K562 (cell line): Measurements from ENCODE around the gene SLC2A6. TPM values are rescaled to one million over a fixed set of nuclear protein-coding genes. Genes with fewer than 3 reads are reported as not detected.
A peak's percentile ranks its signal among the peaks of the same experiment; 100 is the strongest.

Experiments used
- ATAC-seq: fragments of 200-7000 bp; cut with Tn5 transposase; 3 replicates; pipeline ENCODE4 v1.9.1; 2020; ENCODE audit warnings: moderate library complexity
- BruUV-seq: library from RNA; stranded (reverse); fragments of 400-500 nt; replicated peaks from 2 replicates; lab custom pipeline; 2021; lab: Mats Ljungman, UMichigan
- CTCF ChIA-PET: fragments of 300-600 bp; formaldehyde crosslinking; extraction: SDS; loops from one replicate; lab custom pipeline; 2021; ENCODE audit warnings: low intra/inter-chr PET ratio; lab: Yijun Ruan, JAX
- POLR2A ChIA-PET: fragments of 300-600, 350-650 bp; sonication (Branson Sonifier 250); formaldehyde crosslinking; extraction: SDS; loops from one replicate; lab custom pipeline; 2021; ENCODE audit warnings: antibody characterized with exemption, inconsistent platforms; lab: Yijun Ruan, JAX
- DNase-seq, 4 experiments: peaks; one replicate each; pipeline versions ENCODE4 v3.0.0 to v3.0.0-alpha.2; 2011 to 2018; ENCODE audit warnings: low spot score in 3 of 4, mixed read lengths in 3 of 4; ENCODE audit errors: extremely low read depth in 1 of 4
- FAIRE-seq: peaks from 2 replicates; lab custom pipeline; 2011; peaks lifted over from hg19 to GRCh38; lab: Jason Lieb, UNC
- H2AFZ ChIP-seq: 2 replicates; pipeline ENCODE4 v1.6.0; 2011; ENCODE audit warnings: low read depth, low read length, control low read depth, inconsistent platforms
- H3K27ac ChIP-seq: fragments of 200-600 bp; 3 replicates; pipeline ENCODE4 v1.8.0; 2011; ENCODE audit warnings: low read depth, mild to moderate bottlenecking, control low read depth, inconsistent platforms, low read length, moderate library complexity, mixed read lengths; ENCODE audit errors: extremely low read depth
- H3K27me3 ChIP-seq, 2 experiments: fragments of 300-600 bp in 1 of 2; 2 replicates in 1 of 2; 3 replicates in 1 of 2; pipeline versions ENCODE4 v1.6.0 to v1.8.0; 2011; ENCODE audit warnings: inconsistent platforms in 2 of 2, low read length in 2 of 2, mild to moderate bottlenecking in 1 of 2, mixed read lengths in 1 of 2, moderate library complexity in 1 of 2; ENCODE audit not compliant: control insufficient read depth in 2 of 2, insufficient read depth in 2 of 2
- H3K36me3 ChIP-seq: fragments of 300-600 bp; 3 replicates; pipeline ENCODE4 v1.8.0; 2011; ENCODE audit warnings: mild to moderate bottlenecking, low read length, inconsistent platforms; ENCODE audit not compliant: control insufficient read depth, insufficient read depth
- H3K4me1 ChIP-seq, 2 experiments: fragments of 200-600 bp in 1 of 2; replicated peaks in 1 of 2; 2 replicates in 1 of 2; 3 replicates in 1 of 2; pipeline versions ENCODE4 v1.5.1 to v1.8.0; 2011; ENCODE audit warnings: inconsistent platforms in 2 of 2, low read length in 2 of 2, mild to moderate bottlenecking in 1 of 2, mixed read lengths in 1 of 2, moderate library complexity in 1 of 2; ENCODE audit not compliant: control insufficient read depth in 2 of 2, insufficient read depth in 2 of 2
- H3K4me2 ChIP-seq: 2 replicates; pipeline ENCODE4 v1.6.1; 2011; ENCODE audit warnings: low read length, control low read depth, inconsistent platforms, mixed read lengths; ENCODE audit not compliant: insufficient read depth
- H3K4me3 ChIP-seq: fragments of 200-600 bp; sonication (generic), shearing (Covaris generic); 2 replicates; pipeline ENCODE4 v1.5.1; 2016; ENCODE audit warnings: control low read depth, inconsistent platforms
- H3K79me2 ChIP-seq: fragments of 200-600 bp; 3 replicates; pipeline ENCODE4 v1.8.0; 2011; ENCODE audit warnings: low read length, inconsistent platforms; ENCODE audit not compliant: control insufficient read depth, insufficient read depth
- H3K9ac ChIP-seq, 2 experiments: 2 replicates each; pipeline versions ENCODE4 v1.6.0 to v1.6.1; 2011; ENCODE audit warnings: low read depth in 2 of 2, low read length in 2 of 2, control low read depth in 1 of 2, inconsistent platforms in 1 of 2, mild to moderate bottlenecking in 1 of 2, mixed read lengths in 1 of 2; ENCODE audit not compliant: insufficient read depth in 1 of 2
- H3K9me1 ChIP-seq: one replicate; pipeline ENCODE4 v1.6.0; 2011; ENCODE audit warnings: inconsistent platforms, mild to moderate bottlenecking, low read length, moderate library complexity; ENCODE audit not compliant: control insufficient read depth, insufficient read depth
- H3K9me3 ChIP-seq: replicated peaks from 2 replicates; pipeline ENCODE4 v1.5.1; 2011; ENCODE audit warnings: low read depth, low read length, inconsistent platforms; ENCODE audit not compliant: control insufficient read depth, insufficient read depth
- H4K20me1 ChIP-seq: replicated peaks from 2 replicates; pipeline ENCODE4 v1.6.1; 2011; ENCODE audit warnings: low read length, inconsistent platforms, mixed read lengths; ENCODE audit not compliant: control insufficient read depth, insufficient read depth
- BACH1 ChIP-seq: fragments of 200-800 bp; sonication (Bioruptor generic); IDR thresholded peaks from 2 replicates; pipeline ENCODE4 v1.6.1; 2016; ENCODE audit warnings: missing genetic modification characterization, missing compliant biosample characterization
- CBFA2T2 ChIP-seq: fragments of 450-650 bp; conservative IDR thresholded peaks from 2 replicates; pipeline ENCODE4 v1.6.1; 2017; ENCODE audit warnings: mild to moderate bottlenecking
- CTBP1 ChIP-seq: fragments of 450-650 bp; IDR thresholded peaks from 2 replicates; pipeline ENCODE4 v1.6.1; 2016; ENCODE audit warnings: borderline replicate concordance
- HCFC1 ChIP-seq: IDR thresholded peaks from 2 replicates; pipeline ENCODE4 v1.6.1; 2012; ENCODE audit warnings: low read depth, low read length, improper control_type of control experiment
- HINFP ChIP-seq: fragments of 450-650 bp; conservative IDR thresholded peaks from 2 replicates; pipeline ENCODE4 v1.6.1; 2016; ENCODE audit warnings: missing genetic modification characterization, low read depth, mild to moderate bottlenecking, control low read depth, missing compliant biosample characterization
- HNRNPL ChIP-seq: fragments of 200-400 bp; formaldehyde crosslinking; IDR thresholded peaks from 2 replicates; pipeline ENCODE4 v1.6.1; 2017; ENCODE audit warnings: low read depth, mild to moderate bottlenecking, low read length
- RAD51 ChIP-seq: fragments of 450-650 bp; IDR thresholded peaks from 2 replicates; pipeline ENCODE4 v1.7.1; 2016; ENCODE audit warnings: low read depth, mild to moderate bottlenecking, borderline replicate concordance
- TFE3 ChIP-seq: fragments of 450-650 bp; formaldehyde crosslinking; IDR thresholded peaks from 2 replicates; pipeline ENCODE4 v1.4.0; 2020; ENCODE audit warnings: mild to moderate bottlenecking, mixed read lengths
- TOE1 ChIP-seq, 2 experiments: fragments of 450-650 bp in 1 of 2; sonication (generic) in 1 of 2; formaldehyde crosslinking in 1 of 2; IDR thresholded peaks; 2 replicates each; pipeline versions ENCODE4 v1.7.1 to v1.8.0; 2016 to 2022; ENCODE audit warnings: borderline replicate concordance in 2 of 2, mild to moderate bottlenecking in 2 of 2, antibody characterized with exemption in 1 of 2, inconsistent platforms in 1 of 2, low read depth in 1 of 2, missing genetic modification reagents in 1 of 2, moderate library complexity in 1 of 2
- ZKSCAN8 ChIP-seq: fragments of 200-800 bp; sonication (Bioruptor generic); IDR thresholded peaks from 2 replicates; pipeline ENCODE4 v1.6.1; 2016; ENCODE audit warnings: missing genetic modification characterization, missing compliant biosample characterization
- ZNF395 ChIP-seq: fragments of 200-800 bp; sonication (Bioruptor generic); IDR thresholded peaks from 2 replicates; pipeline ENCODE4 v1.6.1; 2017; ENCODE audit warnings: missing genetic modification characterization, missing compliant biosample characterization
- WGBS: fragments of 100-300 bp; shearing (Covaris generic); methylation state at CpG from one replicate; pipeline ENCODE4 v1.1.6; 2016; ENCODE audit warnings: low coverage, mixed read lengths; ENCODE audit not compliant: insufficient coverage; ENCODE audit errors: missing lambda C conversion rate; 5-methylcytosine and 5-hydroxymethylcytosine counted together
- in situ Hi-C: fragments of 300-500 bp; cut with MboI; formaldehyde crosslinking; loops from 4 replicates; pipeline ENCODE4 v1.15.0; 2018; ENCODE audit warnings: inconsistent platforms, mixed read lengths
- intact Hi-C: fragments of 100-400 bp; cut with micrococcal nuclease; formaldehyde crosslinking; loops from 2 replicates; pipeline ENCODE4 v1.14.2; 2022
- polyA plus RNA-seq, 8 experiments: library from polyadenylated mRNA; depleted of rRNA in 4 of 8; stranded (reverse) in 5 of 8; unstranded in 3 of 8; fragments of >200 nt; fragmentation: Nextera tagmentation in 2 of 8; fragmentation: Illumina TruSeq in 1 of 8; extraction: Ambion mirVana in 2 of 8; extraction: Trizol in 1 of 8; gene quantifications; 2 replicates each; pipeline versions ENCODE4 v1.2.1 to v1.2.3, GENCODE V29; 2011 to 2014; ENCODE audit warnings: inconsistent platforms in 1 of 8, missing spikeins in 1 of 8
- total RNA-seq, 7 experiments: library from RNA; depleted of rRNA in 6 of 7; stranded (reverse); fragments of >200 nt in 6 of 7; fragmentation: Illumina TruSeq in 2 of 7; extraction: Trizol in 2 of 7; gene quantifications; 2 replicates each; pipeline versions ENCODE4 v1.2.1 to v1.2.3, GENCODE V29; 2011 to 2021; ENCODE audit warnings: low replicate concordance in 1 of 7
- TF ChIP-seq, protein P1 (sequence below): fragments of 250-450 bp; sonication (Bioruptor Pico); IDR thresholded peaks from 2 replicates; pipeline ENCODE4 v1.4.0; 2020; ENCODE audit warnings: mild to moderate bottlenecking, moderate library complexity
- TF ChIP-seq, protein P2 (sequence below): sonication (generic); formaldehyde crosslinking; IDR thresholded peaks from 2 replicates; pipeline ENCODE4 v1.5.0; 2020; ENCODE audit warnings: missing genetic modification reagents

The SLC2A6 gene
- total and polyA plus RNA-seq, 9 of the 15 experiments (the other 6 are each of a cell fraction or from before 2014, with no cell fraction given) = 0.04 to 0.38 (median 0.09) TPM; not detected in 3

DNA sequence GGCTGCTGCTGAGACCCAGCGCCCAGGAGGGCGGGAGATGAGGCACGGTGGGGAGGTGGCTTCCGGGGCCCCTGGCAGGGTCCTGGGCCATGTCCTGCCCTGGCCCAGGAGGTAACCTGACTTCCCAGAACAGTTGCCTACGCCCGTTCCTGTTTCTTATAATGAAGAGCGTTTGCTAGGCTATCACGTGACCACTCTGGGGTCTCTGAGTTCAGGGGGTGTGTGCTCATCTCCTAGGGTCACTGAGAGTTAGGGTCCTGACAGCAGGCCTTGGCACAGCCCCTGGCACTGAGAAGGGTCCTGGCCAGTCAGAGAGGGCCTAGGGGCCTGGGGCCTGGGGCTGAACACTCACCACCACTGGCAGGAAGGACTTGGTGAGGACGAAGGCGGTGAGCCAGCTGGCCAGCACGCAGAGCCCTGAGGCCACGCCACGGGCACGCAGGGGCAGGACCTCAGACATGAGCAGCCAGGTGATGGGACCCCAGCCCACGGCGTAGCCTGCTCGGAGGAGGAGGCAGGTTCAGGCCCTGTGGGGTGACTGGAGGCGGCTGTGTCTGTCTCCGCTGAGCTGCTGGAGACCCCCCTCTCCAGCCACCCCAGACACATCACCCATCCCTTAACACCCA lies 6.0 kb downstream of the SLC2A6 start:
- 29% methylated on average over 16 of the region's 19 CpGs for WGBS
- CTCF ChIA-PET = no interaction called here
- no peak overlapping the region for H3K27ac ChIP-seq
- H3K27me3 ChIP-seq = peaks cover 7 to 66% of the 10 kb centered on the region in 2 experiments; a peak in 3 of 5 replicates
- ATAC-seq (no peak), DNase-seq (no peak), FAIRE-seq (no peak)
- H3K4me2 ChIP-seq = no peak overlapping the region
- POLR2A ChIA-PET = interaction anchor here (0.6 kb wide), 2 partner anchors 12 to 59 kb away, joined by 4 read pairs; no protein-coding TSS in a partner anchor
- no peak overlapping the region for H3K9ac ChIP-seq
- H2AFZ ChIP-seq = no peak overlapping the region
- in situ Hi-C loops = no loop called here
- no TSS peak for BruUV-seq
- H3K36me3 ChIP-seq = no peaks in the 10 kb centered on the region
- H3K4me3 ChIP-seq = no peak overlapping the region
- peaks cover 0 to 52% of the 10 kb centered on the region in 2 experiments; a peak in 2 of 5 replicates for H3K4me1 ChIP-seq
- peaks cover 12% of the 10 kb centered on the region; the same call in 1 of the 2 replicates for H4K20me1 ChIP-seq
- no peaks in the 10 kb centered on the region for H3K79me2 ChIP-seq
- intact Hi-C loops = no loop called here
- H3K9me1 ChIP-seq = no peaks in the 10 kb centered on the region
- no peaks in the 10 kb centered on the region for H3K9me3 ChIP-seq
- TF ChIP-seq HCFC1 (no peak), ZKSCAN8 (no peak), HNRNPL (no peak), BACH1 (tag) (no peak), RAD51 (peak; percentile 75), TOE1 (IDR thresholded peaks at IDR 0.05; ENCODE audit: borderline replicate concordance) (0 out of 2 replicates have a peak, but pooled peaks have one; percentile 26), TOE1 (CRISPR knock-in tag; IDR thresholded peaks at IDR 0.05; ENCODE audit: borderline replicate concordance, low read depth) (no peak), TFE3 (peak; percentile 68), ZNF395 (CRISPR knock-in tag) (no peak), CBFA2T2 (peak; percentile 36; the same call in 1 of the 2 replicates), HINFP (no peak), CTBP1 (no peak)
- TF ChIP-seq, protein P1, sequence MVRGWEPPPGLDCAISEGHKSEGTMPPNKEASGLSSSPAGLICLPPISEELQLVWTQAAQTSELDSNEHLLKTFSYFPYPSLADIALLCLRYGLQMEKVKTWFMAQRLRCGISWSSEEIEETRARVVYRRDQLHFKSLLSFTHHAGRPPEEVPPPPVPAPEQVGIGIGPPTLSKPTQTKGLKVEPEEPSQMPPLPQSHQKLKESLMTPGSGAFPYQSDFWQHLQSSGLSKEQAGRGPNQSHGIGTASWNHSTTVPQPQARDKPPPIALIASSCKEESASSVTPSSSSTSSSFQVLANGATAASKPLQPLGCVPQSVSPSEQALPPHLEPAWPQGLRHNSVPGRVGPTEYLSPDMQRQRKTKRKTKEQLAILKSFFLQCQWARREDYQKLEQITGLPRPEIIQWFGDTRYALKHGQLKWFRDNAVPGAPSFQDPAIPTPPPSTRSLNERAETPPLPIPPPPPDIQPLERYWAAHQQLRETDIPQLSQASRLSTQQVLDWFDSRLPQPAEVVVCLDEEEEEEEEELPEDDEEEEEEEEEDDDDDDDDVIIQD = no peak
- TF ChIP-seq, protein P2, sequence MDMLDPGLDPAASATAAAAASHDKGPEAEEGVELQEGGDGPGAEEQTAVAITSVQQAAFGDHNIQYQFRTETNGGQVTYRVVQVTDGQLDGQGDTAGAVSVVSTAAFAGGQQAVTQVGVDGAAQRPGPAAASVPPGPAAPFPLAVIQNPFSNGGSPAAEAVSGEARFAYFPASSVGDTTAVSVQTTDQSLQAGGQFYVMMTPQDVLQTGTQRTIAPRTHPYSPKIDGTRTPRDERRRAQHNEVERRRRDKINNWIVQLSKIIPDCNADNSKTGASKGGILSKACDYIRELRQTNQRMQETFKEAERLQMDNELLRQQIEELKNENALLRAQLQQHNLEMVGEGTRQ (CRISPR knock-in tag) = peak; percentile 56
